Ovary (tissue), 9 donors: Measurements from ENCODE around the gene BDNF. TPM values are rescaled to one million over a fixed set of nuclear protein-coding genes. Genes with fewer than 3 reads are reported as not detected.
"Not testable (repeated sequence)": the region's sequence is repeated elsewhere in the genome, so short reads cannot be mapped to it uniquely, and the experiment has no call there.

Experiments used
- DNase-seq, 5 donors: peaks; one replicate each; pipeline ENCODE4 v3.0.0-alpha.2; 2019 to 2020
- H3K27ac ChIP-seq, 2 donors: fragments of 200-600 bp; one replicate each; pipeline versions ENCODE4 v1.5.1 to v1.8.0; 2019 to 2022
- H3K27me3 ChIP-seq: fragments of 200-600 bp; one replicate; pipeline ENCODE4 v1.8.0; 2022
- H3K36me3 ChIP-seq: fragments of 200-600 bp; sonication (generic); one replicate; pipeline ENCODE4 v1.5.1; 2019
- H3K4me1 ChIP-seq: one replicate; pipeline ENCODE4 v1.8.1; 2013; ENCODE audit warnings: mild to moderate bottlenecking, moderate library complexity; ENCODE audit not compliant: insufficient read depth
- H3K4me3 ChIP-seq: fragments of 200-600 bp; sonication (generic); one replicate; pipeline ENCODE4 v1.5.1; 2017
- H3K9me3 ChIP-seq, 2 donors: fragments of 200-600 bp in 1 of 2; sonication (generic) in 1 of 2; one replicate each; pipeline versions ENCODE4 v1.5.1 to v1.8.1; 2013 to 2019; ENCODE audit warnings: mild to moderate bottlenecking in 1 of 2, moderate library complexity in 1 of 2
- EP300 ChIP-seq: sonication (generic); formaldehyde crosslinking; IDR thresholded peaks from one replicate; pipeline ENCODE4 v1.6.1; 2017; ENCODE audit warnings: antibody characterized with exemption
- POLR2A ChIP-seq: fragments of 450-650 bp; IDR thresholded peaks from one replicate; pipeline ENCODE4 v1.6.1; 2017; ENCODE audit warnings: antibody characterized with exemption, mild to moderate bottlenecking, moderate library complexity
- WGBS, 3 donors: extraction: QIAGEN DNeasy Blood & Tissue Kit in 1 of 3; methylation state at CpG; one replicate each; pipeline versions ENCODE4 v1.1.5 to v1.1.7; 2013 to 2017; 5-methylcytosine and 5-hydroxymethylcytosine counted together
- intact Hi-C, 4 donors: fragments of 100-400 bp; cut with DNase I; formaldehyde crosslinking; loops; one replicate each; pipeline versions ENCODE4 v1.11.0 to v1.15.1; 2022 to 2023
- polyA plus RNA-seq, 2 donors: library from polyadenylated mRNA; stranded (reverse); fragments of 200-250 nt in 1 of 2; fragments of 350-450 nt in 1 of 2; fragmentation: Illumina TruSeq in 1 of 2; extraction: RNeasy Lipid Tissue Mini Kit (QIAGEN cat#74804) in 1 of 2; gene quantifications; one replicate each; pipeline ENCODE4 v1.2.3, GENCODE V29; 2013 to 2014
- total RNA-seq, 7 donors: library from RNA; depleted of rRNA in 2 of 7; stranded (reverse); fragments of >200 nt in 2 of 7; fragmentation: NEBNext Ultra II Directional in 3 of 7; extraction: Animal tissue kit (Norgen Biotek cat#: 25700) in 3 of 7; gene quantifications; one replicate each; pipeline versions ENCODE4 v1.1.0 to v1.2.4, GENCODE V29; 2016 to 2023
- TF ChIP-seq, protein P1 (sequence below), 3 donors: fragments of 450-650 bp in 2 of 3; fragments of 200-600 bp in 1 of 3; IDR thresholded peaks; one replicate each; pipeline versions ENCODE4 v1.5.1 to v1.8.0; 2016 to 2022; ENCODE audit warnings: antibody characterized with exemption in 3 of 3, mild to moderate bottlenecking in 1 of 3
- donor health status: DM: no; HTN: no; CAD: no; lungs with moderate emphysema.
- donor health status: DM: no; HTN: no; CAD: no.
- donor health status: Bipolar disorder and iron deficiency.
- donor health status: DM: yes; HTN: yes; CAD: no.
- donor health status: DM: no; HTN: no; CAD: no.
- donor health status: DM: yes; HTN: yes; CAD: no.

BDNF gene
- total and polyA plus RNA-seq, 9 donors, result 0.10 to 2.6 (median 0.65) TPM; not detected in 1

DNA sequence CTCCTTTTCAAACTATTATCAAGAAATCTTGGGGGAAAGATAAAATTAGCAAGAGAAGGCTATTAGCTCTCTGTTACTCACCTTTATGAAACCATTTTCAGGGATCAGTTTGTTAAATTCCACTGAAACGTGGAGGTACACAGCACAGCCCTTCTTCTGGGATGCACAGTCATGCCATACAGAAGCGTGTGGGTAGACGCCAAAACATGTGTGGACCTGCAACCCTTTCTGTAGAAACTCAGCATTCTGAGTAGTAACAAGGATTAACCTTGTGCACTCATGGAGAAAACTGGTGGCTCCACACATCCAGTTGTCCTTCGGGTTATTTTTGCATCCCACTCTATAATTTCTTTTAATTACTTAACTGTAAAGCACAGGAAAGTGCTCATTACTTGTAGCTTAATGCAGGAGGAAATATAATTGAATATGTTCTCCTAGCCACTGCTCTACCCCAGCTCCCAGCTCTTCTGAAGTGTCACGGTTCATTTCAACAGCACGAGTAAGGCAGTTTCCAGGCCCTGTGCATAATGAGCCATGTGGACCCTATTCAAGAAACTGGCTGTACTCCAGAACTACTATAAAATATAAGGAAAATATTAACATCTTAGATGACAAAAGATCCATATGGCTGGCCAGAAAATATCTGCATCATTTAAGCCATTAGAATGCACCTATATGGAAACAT lies 26.1 kb downstream of the BDNF start:
- Histone ChIP-seq H3K4me3 (no peak overlapping the region), H3K4me1 (no peaks in the 10 kb centered on the region), H3K27ac (no peak overlapping the region), H3K27me3 (no peaks in the 10 kb centered on the region), H3K9me3 (no peaks in the 10 kb centered on the region), H3K36me3 (no peaks in the 10 kb centered on the region)
- no peak for DNase-seq
- 88 to 93% (median 91%) methylated on average over 6 of the region's 6 CpGs for WGBS, 3 donors
- intact Hi-C loops, result no loop called here
- TF ChIP-seq, protein P1, sequence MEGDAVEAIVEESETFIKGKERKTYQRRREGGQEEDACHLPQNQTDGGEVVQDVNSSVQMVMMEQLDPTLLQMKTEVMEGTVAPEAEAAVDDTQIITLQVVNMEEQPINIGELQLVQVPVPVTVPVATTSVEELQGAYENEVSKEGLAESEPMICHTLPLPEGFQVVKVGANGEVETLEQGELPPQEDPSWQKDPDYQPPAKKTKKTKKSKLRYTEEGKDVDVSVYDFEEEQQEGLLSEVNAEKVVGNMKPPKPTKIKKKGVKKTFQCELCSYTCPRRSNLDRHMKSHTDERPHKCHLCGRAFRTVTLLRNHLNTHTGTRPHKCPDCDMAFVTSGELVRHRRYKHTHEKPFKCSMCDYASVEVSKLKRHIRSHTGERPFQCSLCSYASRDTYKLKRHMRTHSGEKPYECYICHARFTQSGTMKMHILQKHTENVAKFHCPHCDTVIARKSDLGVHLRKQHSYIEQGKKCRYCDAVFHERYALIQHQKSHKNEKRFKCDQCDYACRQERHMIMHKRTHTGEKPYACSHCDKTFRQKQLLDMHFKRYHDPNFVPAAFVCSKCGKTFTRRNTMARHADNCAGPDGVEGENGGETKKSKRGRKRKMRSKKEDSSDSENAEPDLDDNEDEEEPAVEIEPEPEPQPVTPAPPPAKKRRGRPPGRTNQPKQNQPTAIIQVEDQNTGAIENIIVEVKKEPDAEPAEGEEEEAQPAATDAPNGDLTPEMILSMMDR (IDR thresholded peaks at IDR 0.05), result no peak
- TF ChIP-seq POLR2A, result no peak
- TF ChIP-seq EP300, result no peak

DNA sequence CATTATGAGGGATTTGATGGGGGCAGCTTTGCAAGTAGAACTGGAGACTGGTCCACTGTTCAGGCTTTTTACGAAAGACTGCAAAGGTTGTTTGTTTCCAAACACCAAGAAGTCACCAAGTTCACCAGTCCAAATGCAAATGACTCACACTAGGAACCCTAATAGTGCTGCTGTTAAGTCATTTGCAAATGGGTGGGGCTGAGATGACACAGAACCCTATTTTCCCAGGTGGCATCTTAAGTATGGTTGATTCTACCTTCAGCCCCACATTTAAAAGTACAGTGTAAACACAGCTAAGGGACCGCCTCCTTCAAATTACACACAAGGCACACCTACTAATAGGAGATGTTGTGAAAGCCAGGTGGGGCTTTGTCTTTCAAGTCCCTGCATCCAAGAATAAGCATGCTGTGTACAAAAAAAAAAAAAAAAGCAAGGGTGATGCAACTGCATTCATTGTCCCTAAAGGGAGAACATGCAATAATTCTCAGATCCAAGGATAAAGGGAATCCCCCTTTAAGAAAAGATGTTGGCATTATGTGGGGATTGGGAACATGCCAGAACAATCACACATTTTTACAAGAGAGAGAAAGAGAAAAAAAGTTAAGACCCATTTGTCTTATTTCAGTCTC lies 27.3 kb downstream of the BDNF start:
- Histone ChIP-seq H3K27me3 (no peaks in the 10 kb centered on the region), H3K9me3 (no peaks in the 10 kb centered on the region), H3K36me3 (no peaks in the 10 kb centered on the region), H3K4me1 (no peaks in the 10 kb centered on the region), H3K4me3 (no peak overlapping the region), H3K27ac (no peak overlapping the region)
- TF ChIP-seq, protein P1 (IDR thresholded peaks at IDR 0.05), result no peak
- TF ChIP-seq POLR2A, result no peak
- no peak for TF ChIP-seq EP300
- 94 to 97% (median 96%) methylated on average over 2 of the region's 2 CpGs for WGBS, 3 donors
- intact Hi-C loops, result no loop called here
- DNase-seq, result no peak

DNA sequence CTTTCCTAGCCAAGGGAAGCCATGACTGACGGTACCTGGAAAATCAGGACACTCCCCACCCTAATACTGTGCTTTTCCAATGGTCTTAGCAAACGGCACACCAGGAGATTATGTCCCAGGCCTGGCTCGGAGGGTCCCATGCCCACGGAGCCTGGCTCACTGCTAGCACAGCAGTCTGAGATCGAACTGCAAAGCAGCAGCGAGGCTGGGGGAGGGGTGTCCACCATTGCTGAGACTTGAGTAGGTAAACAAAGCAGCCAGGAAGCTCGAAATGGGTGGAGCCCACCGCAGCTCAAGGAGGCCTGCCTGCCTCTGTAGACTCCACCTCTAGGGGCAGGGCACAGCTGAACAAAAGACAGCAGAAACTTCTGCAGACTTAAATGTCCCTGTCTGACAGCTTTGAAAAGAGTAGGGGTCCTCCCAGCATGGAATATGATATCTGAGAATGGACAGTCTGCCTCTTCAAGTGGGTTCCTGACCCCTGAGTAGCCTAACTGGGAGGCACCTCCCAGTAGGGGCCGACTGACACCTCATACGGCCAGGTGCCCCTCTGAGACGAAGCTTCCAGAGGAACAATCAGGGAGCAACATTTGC lies 34.6 kb downstream of the BDNF start:
- H3K27ac ChIP-seq, H3K4me1 ChIP-seq, H3K36me3 ChIP-seq, H3K4me3 ChIP-seq, DNase-seq, H3K27me3 ChIP-seq, intact Hi-C loops, H3K9me3 ChIP-seq: not testable (repeated sequence)
- WGBS, 3 donors, result 89 to 91% (median 89%) methylated on average over 11 of the region's 11 CpGs

- Histone ChIP-seq H3K36me3 (no peaks in the 10 kb centered on the region), H3K27ac (no peak overlapping the region), H3K9me3 (no peaks in the 10 kb centered on the region), H3K27me3 (no peaks in the 10 kb centered on the region), H3K4me3 (no peak overlapping the region), H3K4me1 (no peaks in the 10 kb centered on the region)
- WGBS, 3 donors, result 92 to 98% (median 95%) methylated on average over 2 of the region's 2 CpGs
- intact Hi-C loops, result no loop called here
- no peak for TF ChIP-seq EP300
- TF ChIP-seq, protein P1 (IDR thresholded peaks at IDR 0.05), result no peak
- no peak for TF ChIP-seq POLR2A
- DNase-seq, result no peak
Observed at GRCh38 chr11:27663326-27663725, 36.9 kb downstream of the BDNF start.

DNA sequence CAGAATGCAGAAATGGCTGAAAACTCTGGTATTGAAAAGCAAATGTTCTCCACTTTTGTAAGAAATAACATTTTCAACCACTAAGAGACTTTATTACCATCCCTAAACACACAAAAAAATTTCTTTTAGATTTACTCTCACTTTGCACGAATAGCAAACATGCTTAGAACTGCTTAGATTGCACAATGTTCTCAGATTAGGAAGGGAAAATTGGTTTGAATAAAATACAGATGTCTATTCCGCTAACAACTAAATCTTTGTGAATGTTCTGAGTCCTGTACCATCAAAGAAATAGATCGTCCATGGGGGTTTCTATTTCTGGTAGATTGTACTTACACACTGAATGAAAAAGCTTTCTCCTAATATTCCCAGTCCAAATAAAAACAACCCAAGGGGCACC lies 40.1 kb downstream of the BDNF start:
- 78 to 83% (median 78%) methylated on average over 3 of the region's 3 CpGs for WGBS, 3 donors
- TF ChIP-seq POLR2A (no peak), EP300 (no peak)
- TF ChIP-seq, protein P1 (IDR thresholded peaks at IDR 0.05), result no peak
- intact Hi-C loops, result no loop called here

More for the DNA sequence above, 40.1 kb downstream of the BDNF start:
- H3K4me1 ChIP-seq, result no peaks in the 10 kb centered on the region
- DNase-seq, result no peak
- no peaks in the 10 kb centered on the region for H3K36me3 ChIP-seq
- H3K9me3 ChIP-seq, result no peaks in the 10 kb centered on the region
- H3K27ac ChIP-seq, result no peak overlapping the region
- H3K27me3 ChIP-seq, result no peaks in the 10 kb centered on the region
- no peak overlapping the region for H3K4me3 ChIP-seq
